GM12878 (cell line): ENCODE results near the gene ARHGEF16. TPM values are rescaled to one million over a fixed set of nuclear protein-coding genes. Genes with fewer than 3 reads are reported as not detected.

Source experiments
- ATAC-seq: fragments of 200-7000 bp; cut with Tn5 transposase; 3 replicates; pipeline ENCODE4 v1.9.1; 2020; ENCODE audit warnings: mild to moderate bottlenecking, moderate library complexity
- BruUV-seq: library from RNA; stranded (reverse); fragments of 400-500 nt; replicated peaks from 2 replicates; lab custom pipeline; 2021; lab: Mats Ljungman, UMichigan
- CTCF ChIA-PET: fragments of 300-600 bp; sonication (Branson Sonifier 250); formaldehyde crosslinking; extraction: SDS; loops from one replicate; lab custom pipeline; 2021; ENCODE audit warnings: inconsistent platforms; lab: Yijun Ruan, JAX
- POLR2A ChIA-PET: fragments of 350-600 bp; formaldehyde crosslinking; extraction: SDS; loops from one replicate; lab custom pipeline; 2021; ENCODE audit warnings: inconsistent platforms; lab: Charles Lee
- RAD21 ChIA-PET: fragments of 300-600 bp; sonication (Branson Sonifier 250); formaldehyde crosslinking; loops from one replicate; lab custom pipeline; 2023; ENCODE audit warnings: antibody characterized with exemption; ENCODE audit not compliant: unreplicated experiment; lab: Charles Lee
- SMC1A ChIA-PET: fragments of 300-600 bp; sonication (Branson Sonifier 250); formaldehyde crosslinking; loops from one replicate; lab custom pipeline; 2023; ENCODE audit not compliant: unreplicated experiment, uncharacterized antibody; lab: Charles Lee
- DNase-seq: peaks from one replicate; pipeline ENCODE4 v3.0.0-alpha.2; 2011; ENCODE audit warnings: low read depth, low spot score
- FAIRE-seq: peaks from 3 replicates; lab custom pipeline; 2011; peaks lifted over from hg19 to GRCh38; lab: Jason Lieb, UNC
- H2AFZ ChIP-seq: 2 replicates; pipeline ENCODE4 v1.6.0; 2011; ENCODE audit warnings: low read depth, low read length, control low read depth; ENCODE audit not compliant: control insufficient read depth
- H3K27ac ChIP-seq: 2 replicates; pipeline ENCODE4 v1.5.1; 2011; ENCODE audit warnings: control low read depth; ENCODE audit not compliant: control insufficient read depth, insufficient read depth
- H3K27me3 ChIP-seq, 2 experiments: replicated peaks in 1 of 2; 2 replicates each; pipeline versions ENCODE4 v1.6.0 to v1.6.1; 2011; ENCODE audit warnings: low read length in 1 of 2; ENCODE audit not compliant: control insufficient read depth in 2 of 2, insufficient read depth in 2 of 2
- H3K36me3 ChIP-seq, 2 experiments: 2 replicates each; pipeline ENCODE4 v1.5.1; 2011; ENCODE audit warnings: low read length in 1 of 2; ENCODE audit not compliant: control insufficient read depth in 2 of 2, insufficient read depth in 2 of 2
- H3K4me1 ChIP-seq: 2 replicates; pipeline ENCODE4 v1.6.1; 2011; ENCODE audit warnings: mild to moderate bottlenecking, low read length, moderate library complexity, mixed read lengths; ENCODE audit not compliant: control insufficient read depth, insufficient read depth
- H3K4me2 ChIP-seq: 2 replicates; pipeline ENCODE4 v1.6.0; 2011; ENCODE audit warnings: control low read depth; ENCODE audit not compliant: control insufficient read depth, insufficient read depth
- H3K4me3 ChIP-seq: fragments of 200-600 bp; sonication (generic); 2 replicates; pipeline ENCODE4 v1.5.1; 2016
- H3K79me2 ChIP-seq: 2 replicates; pipeline ENCODE4 v1.6.0; 2011; ENCODE audit warnings: low read length; ENCODE audit not compliant: control insufficient read depth, insufficient read depth
- H3K9ac ChIP-seq: 2 replicates; pipeline ENCODE4 v1.8.0; 2011; ENCODE audit warnings: low read length, control low read depth, mixed read lengths; ENCODE audit not compliant: control insufficient read depth, insufficient read depth
- H3K9me3 ChIP-seq: replicated peaks from 3 replicates; pipeline ENCODE4 v1.5.1; 2011; ENCODE audit warnings: mild to moderate bottlenecking, low read length; ENCODE audit not compliant: control insufficient read depth, insufficient read depth
- H4K20me1 ChIP-seq: 2 replicates; pipeline ENCODE4 v1.6.0; 2011; ENCODE audit not compliant: control insufficient read depth, insufficient read depth
- ATF3 ChIP-seq: IDR thresholded peaks from 2 replicates; pipeline ENCODE4 v1.6.1; 2011; ENCODE audit warnings: low read depth, mild to moderate bottlenecking, low read length, moderate library complexity, borderline replicate concordance; ENCODE audit errors: extremely low read depth
- ATF7 ChIP-seq: fragments of 450-650 bp; IDR thresholded peaks from 2 replicates; pipeline ENCODE4 v1.6.1; 2016; ENCODE audit warnings: low read depth, mild to moderate bottlenecking
- CTCF ChIP-seq, 3 experiments: IDR thresholded peaks in 2 of 3; conservative IDR thresholded peaks in 1 of 3; 2 replicates each; pipeline ENCODE4 v1.5.1; 2011; ENCODE audit warnings: low read depth in 3 of 3, low read length in 3 of 3, mild to moderate bottlenecking in 3 of 3, control low read depth in 2 of 3, moderate library complexity in 2 of 3, inconsistent platforms in 1 of 3, mixed read lengths in 1 of 3; ENCODE audit not compliant: control insufficient read depth in 2 of 3, insufficient read depth in 1 of 3; ENCODE audit errors: extremely low read depth in 1 of 3
- E4F1 ChIP-seq: fragments of 450-650 bp; IDR thresholded peaks from 2 replicates; pipeline ENCODE4 v1.6.1; 2018; ENCODE audit warnings: borderline replicate concordance, mild to moderate bottlenecking; ENCODE audit not compliant: partially characterized antibody
- EP300 ChIP-seq, 2 experiments: fragments of 150-350 bp in 1 of 2; IDR thresholded peaks; 2 replicates each; pipeline ENCODE4 v1.6.1; 2011 to 2012; ENCODE audit warnings: low read depth in 2 of 2, low read length in 2 of 2, borderline replicate concordance in 1 of 2, improper control_type of control experiment in 1 of 2, inconsistent platforms in 1 of 2; ENCODE audit not compliant: control insufficient read depth in 1 of 2
- GATAD2B ChIP-seq: fragments of 450-650 bp; conservative IDR thresholded peaks from 2 replicates; pipeline ENCODE4 v1.6.1; 2017; ENCODE audit warnings: low read depth, mild to moderate bottlenecking, moderate library complexity
- PAX5 ChIP-seq: IDR thresholded peaks from 2 replicates; pipeline ENCODE4 v1.6.1; 2011; ENCODE audit warnings: low read depth, low read length, borderline replicate concordance
- POLR2AphosphoS2 ChIP-seq: IDR thresholded peaks from 2 replicates; pipeline ENCODE4 v1.6.1; 2011; ENCODE audit warnings: low read depth, mild to moderate bottlenecking, low read length, improper control_type of control experiment, moderate library complexity
- RELA ChIP-seq: fragments of 450-650 bp; IDR thresholded peaks from 2 replicates; pipeline ENCODE4 v1.8.0; 2014; ENCODE audit warnings: borderline replicate concordance; ENCODE audit not compliant: partially characterized antibody
- SMAD1 ChIP-seq: fragments of 450-650 bp; IDR thresholded peaks from 2 replicates; pipeline ENCODE4 v1.6.1; 2018; ENCODE audit warnings: mild to moderate bottlenecking, low read depth; ENCODE audit not compliant: partially characterized antibody
- ZBTB33 ChIP-seq: fragments of 450-650 bp; IDR thresholded peaks from 2 replicates; pipeline ENCODE4 v1.6.1; 2017; ENCODE audit warnings: mild to moderate bottlenecking
- WGBS: methylation state at CpG from one replicate; pipeline ENCODE4 v1.1.6; 2016; ENCODE audit warnings: low lambda C conversion rate; ENCODE audit not compliant: insufficient replicate concordance, insufficient coverage; ENCODE audit errors: missing lambda C conversion rate; 5-methylcytosine and 5-hydroxymethylcytosine counted together
- in situ Hi-C: fragments of 300-500 bp; cut with MboI; formaldehyde crosslinking; loops from 9 replicates; pipeline ENCODE4 v1.14.3; 2018; ENCODE audit warnings: mixed read lengths
- intact Hi-C: fragments of 100-400 bp; cut with micrococcal nuclease; formaldehyde crosslinking; loops from one replicate; pipeline ENCODE4 v1.14.2; 2022; ENCODE audit not compliant: unreplicated experiment
- polyA plus RNA-seq, 11 experiments: library from polyadenylated mRNA; depleted of rRNA in 4 of 11; unstranded in 6 of 11; stranded (reverse) in 5 of 11; fragments of >200 nt; fragmentation: Nextera tagmentation in 4 of 11; fragmentation: Illumina TruSeq in 1 of 11; extraction: Ambion mirVana in 4 of 11; extraction: Trizol in 1 of 11; gene quantifications; 1 replicate in 1 of 11; 2 replicates in 10 of 11; pipeline versions ENCODE4 v1.2.1 to v1.2.3, GENCODE V29; 2011 to 2016; ENCODE audit warnings: inconsistent platforms in 2 of 11, missing spikeins in 2 of 11, low read depth in 1 of 11
- total RNA-seq, 4 experiments: library from RNA; depleted of rRNA in 3 of 4; stranded (reverse); fragments of >200 nt in 3 of 4; fragmentation: Illumina TruSeq in 1 of 4; extraction: Trizol in 1 of 4; gene quantifications; 2 replicates each; pipeline versions ENCODE4 v1.2.1 to v1.2.3, GENCODE V29; 2013 to 2021

Gene ARHGEF16
- total and polyA plus RNA-seq, 10 of the 15 experiments (the other 5 are each of a cell fraction or from before 2014, with no cell fraction given), result not detected

GRCh38 chr1:3409366-3410141 lies 44.9 kb upstream of the ARHGEF16 start:
- H3K9ac ChIP-seq, result no peak overlapping the region
- RAD21 ChIA-PET, result no interaction called here
- no peaks in the 10 kb centered on the region for H4K20me1 ChIP-seq
- FAIRE-seq, result no peak
- POLR2A ChIA-PET, result no interaction called here
- WGBS, result 76% methylated on average over 18 of the region's 19 CpGs
- intact Hi-C loops (no loop called here), in situ Hi-C loops (no loop called here)
- H3K9me3 ChIP-seq, result no peaks in the 10 kb centered on the region; the same call in 2 of the 3 replicates
- no peaks in the 10 kb centered on the region for H3K4me1 ChIP-seq
- BruUV-seq, result no TSS peak
- H3K27ac ChIP-seq, result no peak overlapping the region
- SMC1A ChIA-PET, result no interaction called here
- no peaks in the 10 kb centered on the region for H3K79me2 ChIP-seq
- CTCF ChIA-PET, result no interaction called here
- DNase-seq, result no peak
- H2AFZ ChIP-seq, result no peak overlapping the region
- ATAC-seq, result no peak
- H3K36me3 ChIP-seq, result no peaks in the 10 kb centered on the region; a peak in 1 of 4 replicates
- H3K4me2 ChIP-seq, result no peak overlapping the region
- H3K4me3 ChIP-seq, result no peak overlapping the region
- H3K27me3 ChIP-seq, result no peaks in the 10 kb centered on the region
- TF ChIP-seq ATF7, result no peak
- TF ChIP-seq E4F1, result no peak
- no peak for TF ChIP-seq SMAD1
- no peak for TF ChIP-seq EP300 (IDR thresholded peaks at IDR 0.05; ENCODE audit: borderline replicate concordance in 1 of 2, control insufficient read depth in 1 of 2, low read depth in 2 of 2, low read length in 2 of 2)
- no peak for TF ChIP-seq ZBTB33
- no peak for TF ChIP-seq PAX5
- no peak for TF ChIP-seq POLR2AphosphoS2
- no peak for TF ChIP-seq ATF3
- no peak for TF ChIP-seq CTCF (IDR thresholded peaks at IDR 0.05 in 2 of 3, conservative IDR thresholded peaks at IDR 0.05 in 1 of 3; ENCODE audit: control insufficient read depth in 2 of 3, extremely low read depth in 1 of 3, insufficient read depth in 1 of 3, low read depth in 3 of 3, low read length in 3 of 3)
- TF ChIP-seq GATAD2B, result no peak
- no peak for TF ChIP-seq RELA
